HG03095 (cell line): ENCODE data around the gene MPHOSPH10.
"Not testable (repeated sequence)": the region's sequence is repeated elsewhere in the genome, so short reads cannot be mapped to it uniquely, and the experiment has no call there.

Source experiments
- ATAC-seq: cut with Tn5 transposase; IDR thresholded peaks from one replicate; pipeline ENCODE4 v1.9.1; 2021; ENCODE audit warnings: moderate library complexity; ENCODE audit not compliant: unreplicated experiment

MPHOSPH10 gene

DNA sequence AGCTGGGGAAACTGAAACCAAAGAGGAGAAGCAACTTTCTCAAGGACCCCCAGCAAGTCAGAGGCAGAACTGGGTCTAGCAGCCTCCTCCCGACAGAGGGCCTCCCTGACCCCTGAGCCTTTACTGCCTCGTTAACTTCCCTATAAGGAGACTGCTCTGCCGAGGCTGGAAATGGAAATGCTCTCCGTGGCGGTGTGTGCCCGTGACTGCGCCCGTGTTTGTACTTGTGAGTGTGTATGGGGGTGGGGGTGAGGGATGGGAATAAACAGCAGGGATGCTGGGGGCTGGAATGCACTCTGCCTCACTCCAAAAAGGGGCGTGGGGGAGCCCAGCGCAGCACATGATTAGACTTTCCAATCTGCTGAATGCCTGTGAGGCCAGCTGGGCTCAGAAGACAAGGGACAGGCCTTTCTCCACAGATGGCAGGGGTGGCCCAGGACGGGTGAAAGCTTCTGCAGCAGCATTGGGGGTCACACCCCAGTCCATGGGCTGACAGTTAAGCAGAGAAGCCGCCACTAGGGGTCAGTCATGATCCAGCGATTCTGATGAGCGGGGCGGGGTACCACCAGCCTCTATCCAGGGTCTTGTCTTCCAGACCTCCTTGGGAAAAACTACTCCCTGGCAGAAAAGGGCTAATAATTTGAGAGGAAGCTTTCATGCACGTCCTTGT is 26.8 kb downstream of the MPHOSPH10 start:
- ATAC-seq, result no peak

- no peak for ATAC-seq
These were observed 36.4 kb downstream of the MPHOSPH10 start for GRCh38 chr2:71166812-71167211.

GRCh38 chr2:71173096-71173495 is 42.7 kb downstream of the MPHOSPH10 start:
- no peak for ATAC-seq

DNA sequence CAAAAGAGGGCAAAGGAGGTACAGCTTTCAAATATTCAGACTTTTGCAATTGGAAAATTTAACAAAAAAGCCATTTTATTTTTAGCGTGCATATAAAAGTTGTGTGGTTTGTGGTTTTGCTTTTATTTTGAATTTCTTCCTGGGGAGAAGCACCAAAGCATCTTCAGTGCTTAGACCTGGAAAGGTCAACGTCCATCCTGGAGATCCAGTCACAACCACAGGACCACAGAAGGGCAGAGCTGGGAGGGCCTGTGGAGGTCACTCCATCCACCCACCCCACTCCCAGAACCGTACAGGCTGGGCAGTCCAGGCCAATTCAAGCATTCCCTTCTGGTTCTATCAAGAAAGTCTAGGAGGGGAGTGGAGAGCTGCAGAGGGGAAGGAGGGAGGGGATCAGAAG is 43.8 kb downstream of the MPHOSPH10 start:
- ATAC-seq, result no peak

DNA sequence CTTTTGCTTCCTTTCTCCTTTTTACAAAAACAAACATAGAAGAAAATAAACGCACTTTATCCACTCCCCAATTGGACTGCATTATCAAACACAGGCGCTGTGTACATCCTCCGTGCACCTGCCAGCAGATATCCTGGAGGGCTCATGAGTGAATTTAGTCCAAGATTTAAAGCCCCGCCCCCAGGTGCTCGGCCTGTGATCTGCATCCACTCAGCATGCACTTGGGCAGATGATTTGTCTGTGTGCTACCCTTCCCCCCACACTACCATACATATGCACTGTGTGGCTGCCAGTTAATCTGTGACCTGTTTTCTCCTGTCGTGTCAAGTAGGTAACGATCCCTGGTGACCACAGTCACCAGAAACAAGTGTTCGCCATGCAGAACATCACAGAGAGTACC is 48.4 kb downstream of the MPHOSPH10 start:
- not testable (repeated sequence) for ATAC-seq

GRCh38 chr2:71181316-71181715 is 50.9 kb downstream of the MPHOSPH10 start:
- ATAC-seq, result no peak

- not testable (repeated sequence) for ATAC-seq
These were observed 53.1 kb downstream of the MPHOSPH10 start for GRCh38 chr2:71183306-71184115.

GRCh38 chr2:71186973-71187372 is 56.5 kb downstream of the MPHOSPH10 start:
- ATAC-seq, result no peak

- ATAC-seq, result no peak
These were observed 57.2 kb downstream of the MPHOSPH10 start for GRCh38 chr2:71187589-71187988.

DNA sequence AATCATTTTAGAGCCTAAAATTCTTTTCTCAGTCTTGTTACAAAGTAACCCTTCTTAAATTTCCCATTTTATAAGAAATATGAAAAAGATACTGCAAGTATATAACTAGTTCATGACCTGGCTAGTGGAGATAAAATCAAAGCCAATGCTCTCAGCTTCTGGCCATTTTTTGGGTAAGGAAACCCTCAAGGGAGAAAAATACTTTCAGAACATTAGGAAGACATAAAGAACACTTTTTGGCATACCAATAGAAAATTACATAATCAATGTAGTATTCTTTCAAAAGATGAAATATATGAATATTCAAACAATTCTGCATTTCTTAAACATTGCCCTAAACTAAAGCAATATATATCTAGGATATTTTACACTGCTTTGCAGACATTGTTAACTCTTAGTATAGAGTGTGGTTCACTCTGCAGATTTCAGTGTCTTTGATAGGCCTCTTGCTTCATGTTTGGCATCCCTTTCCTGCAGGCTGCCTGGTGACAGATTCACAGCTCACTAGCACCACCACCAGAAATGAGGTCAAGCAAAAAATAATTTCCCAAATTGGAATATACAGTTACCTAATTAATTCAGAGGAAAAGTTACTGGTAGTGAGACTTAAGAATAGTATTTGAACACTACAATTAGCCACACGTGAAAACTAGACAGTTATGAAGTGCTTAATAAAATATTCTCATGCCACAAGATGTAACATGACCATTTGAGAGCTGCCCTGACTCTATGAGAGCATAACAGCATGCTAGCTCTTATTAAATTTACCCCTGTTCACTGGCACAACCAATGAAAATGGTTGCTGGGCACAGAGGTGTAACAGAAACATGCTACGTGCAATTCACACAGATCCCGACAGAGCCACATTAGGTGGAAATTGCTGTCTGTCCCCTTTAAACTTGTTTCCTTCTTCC is 60.5 kb downstream of the MPHOSPH10 start:
- no peak for ATAC-seq

DNA sequence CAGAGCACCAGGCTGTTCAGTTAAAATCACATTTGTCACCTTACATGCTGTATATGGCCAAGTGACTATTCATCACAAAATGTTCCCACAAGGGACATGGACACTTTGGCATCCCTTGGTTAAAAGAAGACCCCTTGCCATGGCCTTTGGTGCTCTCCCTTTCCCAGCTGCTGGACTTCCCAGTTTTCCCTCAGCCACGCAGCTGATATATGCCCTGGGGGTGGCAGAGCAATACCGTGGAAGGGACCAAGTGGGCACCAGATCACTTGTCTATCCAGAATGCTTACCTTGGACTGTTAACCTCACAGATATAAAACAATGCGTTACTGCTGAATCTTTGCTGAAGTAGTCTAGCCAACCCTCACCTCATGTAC is 61.1 kb downstream of the MPHOSPH10 start:
- no peak for ATAC-seq
